GM10266 (cell line): Measurements from ENCODE around the gene ADAMTS10.

Source experiments
- DNase-seq: peaks from one replicate; pipeline ENCODE4 v3.0.0; 2012; ENCODE audit errors: extremely low spot score
- TF ChIP-seq, protein P1 (sequence below): IDR thresholded peaks from 2 replicates; pipeline ENCODE4 v1.5.1; 2012; ENCODE audit warnings: mild to moderate bottlenecking, low read depth; ENCODE audit not compliant: control insufficient read depth, insufficient read depth; ENCODE audit errors: missing control alignments

The ADAMTS10 gene

DNA sequence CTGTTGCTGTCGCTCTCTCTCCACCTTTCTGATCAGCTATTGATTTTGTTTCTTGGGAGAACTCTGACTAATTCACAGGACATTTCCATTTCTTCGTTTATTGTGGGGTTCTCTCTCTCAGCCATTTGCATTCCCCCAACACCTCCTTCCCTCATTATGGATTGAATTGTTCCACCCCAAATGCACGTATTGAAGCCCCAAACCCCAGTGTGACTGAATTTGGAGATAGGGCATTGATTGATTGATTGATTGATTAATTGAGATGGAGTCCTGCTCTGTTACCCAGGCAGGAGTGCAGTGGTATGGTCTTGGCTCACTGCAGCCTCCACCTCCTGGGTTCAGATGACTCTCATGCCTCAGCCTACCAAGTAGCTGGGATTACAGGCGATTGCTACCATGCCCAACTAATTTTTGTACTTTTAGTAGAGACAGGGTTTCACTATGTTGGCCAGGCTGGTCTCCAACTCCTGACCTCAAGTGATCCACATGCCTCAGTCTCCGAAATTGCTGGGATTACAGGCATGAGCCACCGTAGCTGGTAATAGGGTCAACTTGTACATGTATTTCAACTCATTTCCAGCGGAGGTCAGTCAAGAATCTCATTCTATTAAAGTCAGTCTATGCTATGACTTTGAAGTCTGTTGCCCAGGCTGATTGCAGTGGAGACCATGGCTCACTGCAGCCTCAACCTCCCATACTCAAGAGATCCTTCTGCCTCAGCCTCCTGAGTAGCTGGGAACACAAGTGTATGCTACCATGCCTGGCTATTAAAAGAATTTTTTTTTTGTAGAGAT lies 33.5 kb upstream of the ADAMTS10 start:
- DNase-seq = no peak
- TF ChIP-seq, protein P1, sequence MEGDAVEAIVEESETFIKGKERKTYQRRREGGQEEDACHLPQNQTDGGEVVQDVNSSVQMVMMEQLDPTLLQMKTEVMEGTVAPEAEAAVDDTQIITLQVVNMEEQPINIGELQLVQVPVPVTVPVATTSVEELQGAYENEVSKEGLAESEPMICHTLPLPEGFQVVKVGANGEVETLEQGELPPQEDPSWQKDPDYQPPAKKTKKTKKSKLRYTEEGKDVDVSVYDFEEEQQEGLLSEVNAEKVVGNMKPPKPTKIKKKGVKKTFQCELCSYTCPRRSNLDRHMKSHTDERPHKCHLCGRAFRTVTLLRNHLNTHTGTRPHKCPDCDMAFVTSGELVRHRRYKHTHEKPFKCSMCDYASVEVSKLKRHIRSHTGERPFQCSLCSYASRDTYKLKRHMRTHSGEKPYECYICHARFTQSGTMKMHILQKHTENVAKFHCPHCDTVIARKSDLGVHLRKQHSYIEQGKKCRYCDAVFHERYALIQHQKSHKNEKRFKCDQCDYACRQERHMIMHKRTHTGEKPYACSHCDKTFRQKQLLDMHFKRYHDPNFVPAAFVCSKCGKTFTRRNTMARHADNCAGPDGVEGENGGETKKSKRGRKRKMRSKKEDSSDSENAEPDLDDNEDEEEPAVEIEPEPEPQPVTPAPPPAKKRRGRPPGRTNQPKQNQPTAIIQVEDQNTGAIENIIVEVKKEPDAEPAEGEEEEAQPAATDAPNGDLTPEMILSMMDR = no peak

DNA sequence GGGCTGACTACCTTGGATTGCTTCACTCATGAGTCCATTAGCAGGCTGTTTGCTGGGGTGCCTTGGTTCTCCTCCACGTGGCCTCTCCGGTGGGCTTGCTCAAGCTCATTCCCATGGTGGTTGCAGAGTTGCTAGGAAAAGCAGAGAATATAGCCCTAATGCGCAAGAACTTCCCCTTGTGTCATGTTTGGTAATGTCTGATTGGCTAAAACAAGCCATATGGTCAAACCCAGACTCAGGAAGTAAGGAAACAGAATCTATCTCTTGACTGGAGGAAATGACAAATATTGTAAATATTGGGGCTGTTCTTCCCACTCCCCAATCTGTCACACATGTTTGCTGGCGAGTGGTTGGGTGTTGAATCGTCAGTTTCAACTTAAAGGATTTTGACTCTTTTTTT lies 32.0 kb upstream of the ADAMTS10 start:
- TF ChIP-seq, protein P1 = no peak
- no peak for DNase-seq

DNA sequence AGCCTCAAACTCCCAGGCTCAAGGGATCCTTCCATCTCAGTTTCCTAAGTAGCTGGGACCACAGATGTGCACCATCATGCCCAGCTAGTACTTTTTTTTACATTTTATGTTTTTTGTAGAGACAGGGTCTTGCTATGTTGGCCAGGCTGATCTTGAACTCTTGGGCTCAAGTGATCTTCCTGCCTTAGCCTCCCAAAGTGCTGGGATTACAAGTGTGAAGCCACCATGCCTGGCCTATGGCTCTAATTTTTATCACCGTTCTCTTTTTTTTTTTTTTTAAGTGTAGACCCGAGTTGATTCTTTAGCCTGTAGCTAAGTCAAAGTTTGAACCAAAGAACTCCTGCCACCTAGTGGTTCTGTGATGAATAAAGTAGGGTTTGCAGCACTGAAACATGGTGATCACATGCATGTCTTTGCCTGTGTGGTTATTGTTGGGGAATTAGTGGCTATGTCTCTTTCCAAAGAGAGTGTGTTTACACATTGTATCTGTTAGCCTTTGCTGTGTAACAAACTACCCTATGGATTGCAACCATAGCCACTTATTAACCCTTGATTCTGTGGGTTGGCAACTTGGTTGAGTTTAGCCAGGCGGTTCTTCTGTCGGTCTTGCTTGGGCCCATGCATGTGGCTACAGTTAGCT lies 31.5 kb upstream of the ADAMTS10 start:
- DNase-seq = no peak

DNA sequence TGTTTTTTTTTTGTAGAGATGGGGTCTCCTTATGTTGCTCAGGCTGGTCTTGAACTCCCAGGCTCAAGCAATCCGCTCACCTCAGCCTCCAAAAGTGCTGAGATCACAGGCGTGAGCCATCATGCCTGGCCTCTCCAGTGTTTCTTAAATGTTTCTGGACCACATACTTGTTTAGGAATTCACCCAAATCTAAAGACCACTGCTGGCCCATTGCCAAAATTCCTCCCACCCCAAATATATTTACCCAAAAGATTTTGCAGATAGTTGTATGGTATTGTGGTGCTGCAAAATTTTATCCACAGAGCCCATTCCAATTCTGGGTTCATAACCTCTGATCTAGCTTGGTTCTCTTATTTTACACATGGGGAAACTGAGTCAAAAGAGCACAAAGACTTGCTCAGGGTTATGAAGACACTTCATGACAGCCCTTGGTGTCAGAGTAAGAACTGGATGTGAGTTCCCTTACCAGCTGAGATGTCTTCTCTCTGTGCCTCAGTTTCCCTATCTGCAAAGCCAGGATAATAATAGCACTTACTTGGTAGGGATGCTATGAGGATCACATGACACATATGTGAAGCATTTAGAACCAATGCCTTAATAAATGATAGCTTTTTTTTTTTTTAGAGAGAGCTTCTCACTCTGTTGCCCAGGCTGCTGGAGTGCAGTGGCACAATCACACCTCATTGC lies 30.8 kb upstream of the ADAMTS10 start:
- TF ChIP-seq, protein P1 = no peak
- no peak for DNase-seq

More for the DNA sequence above, 31.5 kb upstream of the ADAMTS10 start:
- TF ChIP-seq, protein P1 = no peak

DNA sequence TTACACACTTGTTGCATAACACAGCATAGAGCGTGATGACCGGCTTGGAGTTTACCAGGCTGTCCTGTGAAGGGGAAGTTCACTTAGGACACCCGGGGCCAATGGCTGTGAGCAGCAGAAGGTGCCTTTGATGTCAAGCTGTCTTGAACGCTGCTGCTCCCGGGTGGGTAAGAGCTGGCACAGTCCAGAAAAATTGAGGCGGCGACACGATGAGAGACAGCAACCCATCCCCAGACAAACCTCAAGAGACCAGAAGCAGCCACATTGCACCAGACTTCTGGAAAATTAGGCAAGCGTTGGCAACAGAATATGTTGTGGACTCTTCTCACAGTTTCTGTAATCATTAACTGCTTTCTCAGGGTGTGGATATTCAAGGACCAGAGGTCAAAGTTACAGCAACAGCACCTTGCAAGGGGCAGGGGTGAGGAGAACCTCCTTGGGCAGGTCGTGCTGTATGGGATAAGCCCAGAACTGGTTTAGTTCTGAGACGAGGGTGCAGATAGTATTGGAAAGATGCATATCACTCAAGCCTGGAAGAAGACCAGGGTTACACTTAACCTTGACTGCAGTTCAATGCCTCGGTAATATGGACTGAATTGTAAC lies 30.0 kb upstream of the ADAMTS10 start:
- TF ChIP-seq, protein P1 = no peak

DNA sequence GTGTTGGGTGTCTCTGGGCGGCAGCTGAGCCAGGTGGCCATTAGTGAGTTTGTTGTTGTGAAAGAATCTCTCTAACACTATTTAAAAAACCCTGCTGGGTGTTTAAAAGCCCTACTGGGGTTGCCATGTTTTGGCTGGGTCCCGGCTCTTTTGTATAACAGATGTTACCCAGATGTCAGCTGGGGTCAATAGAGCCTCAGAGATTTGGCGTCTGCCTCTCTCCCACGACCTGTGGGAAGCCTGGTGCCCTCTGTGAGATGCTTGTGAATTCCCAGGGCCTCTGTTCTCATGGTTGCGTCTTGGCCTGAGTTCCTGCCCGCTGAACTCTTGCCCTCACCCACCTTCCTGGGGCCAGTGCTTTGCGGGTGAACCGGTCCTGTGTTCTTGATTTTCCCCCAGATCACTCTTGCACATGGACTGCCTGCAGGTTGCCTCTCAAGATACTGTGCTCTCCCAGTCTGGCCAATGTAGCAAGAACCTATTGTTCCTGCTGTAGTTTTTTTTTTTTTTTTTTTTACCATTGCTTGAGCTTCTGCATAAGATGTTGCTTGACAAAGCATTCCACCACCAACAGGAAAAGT lies 29.4 kb upstream of the ADAMTS10 start:
- DNase-seq = no peak
- TF ChIP-seq, protein P1 = no peak

More for the DNA sequence above, 30.0 kb upstream of the ADAMTS10 start:
- no peak for DNase-seq
